ENCODE results near the gene APOE.

The APOE gene

GRCh38 chr19:44943801-44944249 is 38.2 kb downstream of the APOE start:
- peak; percentile 83 for DNase-seq
- in situ Hi-C loops (cut with MboI; ENCODE audit: low pct_unique_long_range_greater_than_20kb, low sequenced_read_pairs): no loop called here

DNA sequence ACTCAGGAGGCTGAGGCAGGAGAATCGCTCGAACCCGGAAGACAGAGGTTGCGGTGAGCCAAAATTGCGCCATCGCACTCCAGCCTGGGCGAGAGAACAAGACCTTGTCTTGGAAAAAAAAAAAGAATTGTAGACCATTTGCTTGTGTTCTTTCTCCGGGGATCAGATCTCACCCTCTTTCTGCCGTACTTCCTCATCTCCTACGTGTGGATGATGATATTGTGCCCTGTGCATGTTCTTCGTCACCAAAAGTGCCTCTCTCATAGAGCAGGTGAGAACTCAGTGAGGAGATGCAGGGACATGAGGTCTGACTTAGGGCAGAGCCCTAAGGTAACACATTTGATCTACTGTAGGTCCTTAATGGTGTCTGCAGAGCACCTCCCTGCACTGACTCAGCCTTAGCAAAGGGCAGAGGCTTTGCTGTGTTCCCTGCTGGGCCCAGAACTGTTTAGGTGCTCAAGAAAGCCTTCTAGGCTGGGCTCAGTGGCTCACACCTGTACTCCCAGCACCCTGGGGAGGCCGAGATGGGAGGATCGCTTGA is 41.5 kb downstream of the APOE start:
- in situ Hi-C loops (cut with MboI; ENCODE audit: low pct_unique_long_range_greater_than_20kb, low sequenced_read_pairs): no loop called here
- DNase-seq: peak; percentile 87

GRCh38 chr19:44948237-44948636 is 42.6 kb downstream of the APOE start:
- in situ Hi-C loops (cut with MboI; ENCODE audit: low pct_unique_long_range_greater_than_20kb, low sequenced_read_pairs): no loop called here
- DNase-seq: no peak

DNA sequence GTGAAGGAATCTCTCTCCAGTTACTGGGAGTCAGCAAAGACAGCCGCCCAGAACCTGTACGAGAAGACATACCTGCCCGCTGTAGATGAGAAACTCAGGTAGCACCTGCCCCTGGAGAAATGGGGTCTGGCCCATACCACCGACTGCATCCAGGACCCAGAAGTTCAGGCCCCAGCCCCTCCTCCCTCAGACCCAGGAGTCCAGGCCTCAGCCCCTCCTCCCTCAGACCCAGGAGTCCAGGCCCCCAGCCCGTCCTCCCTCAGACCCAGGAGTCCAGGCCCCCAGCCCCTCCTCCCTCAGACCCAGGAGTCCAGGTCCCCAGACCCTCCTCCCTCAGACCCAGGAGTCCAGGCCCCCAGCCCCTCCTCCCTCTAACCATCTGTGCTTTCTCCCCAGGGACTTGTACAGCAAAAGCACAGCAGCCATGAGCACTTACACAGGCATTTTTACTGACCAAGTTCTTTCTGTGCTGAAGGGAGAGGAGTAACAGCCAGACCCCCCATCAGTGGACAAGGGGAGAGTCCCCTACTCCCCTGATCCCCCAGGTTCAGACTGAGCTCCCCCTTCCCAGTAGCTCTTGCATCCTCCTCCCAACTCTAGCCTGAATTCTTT is 43.3 kb downstream of the APOE start:
- DNase-seq: no peak
- in situ Hi-C loops (cut with MboI; ENCODE audit: low pct_unique_long_range_greater_than_20kb, low sequenced_read_pairs): no loop called here

DNA sequence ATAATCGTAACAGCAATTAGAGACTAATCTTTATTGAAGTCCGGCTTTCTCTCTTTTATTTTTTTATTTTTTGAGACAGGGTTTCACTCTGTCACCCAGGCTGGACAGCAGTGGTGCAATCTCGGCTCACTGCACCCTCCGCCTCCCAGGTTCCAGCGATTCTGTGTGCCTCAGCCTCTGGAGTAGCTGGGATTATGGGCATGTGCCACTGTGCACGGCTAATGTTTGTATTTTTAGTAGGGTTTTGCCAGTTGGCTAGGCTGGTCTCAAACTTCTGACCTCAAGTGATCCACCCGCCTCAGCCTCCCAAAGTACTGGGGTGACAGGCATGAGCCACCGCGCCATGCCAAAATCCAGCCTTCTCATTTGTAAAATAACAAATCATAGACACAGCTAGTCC is 44.0 kb downstream of the APOE start:
- in situ Hi-C loops (cut with MboI; ENCODE audit: low pct_unique_long_range_greater_than_20kb, low sequenced_read_pairs): no loop called here
- no peak for DNase-seq

DNA sequence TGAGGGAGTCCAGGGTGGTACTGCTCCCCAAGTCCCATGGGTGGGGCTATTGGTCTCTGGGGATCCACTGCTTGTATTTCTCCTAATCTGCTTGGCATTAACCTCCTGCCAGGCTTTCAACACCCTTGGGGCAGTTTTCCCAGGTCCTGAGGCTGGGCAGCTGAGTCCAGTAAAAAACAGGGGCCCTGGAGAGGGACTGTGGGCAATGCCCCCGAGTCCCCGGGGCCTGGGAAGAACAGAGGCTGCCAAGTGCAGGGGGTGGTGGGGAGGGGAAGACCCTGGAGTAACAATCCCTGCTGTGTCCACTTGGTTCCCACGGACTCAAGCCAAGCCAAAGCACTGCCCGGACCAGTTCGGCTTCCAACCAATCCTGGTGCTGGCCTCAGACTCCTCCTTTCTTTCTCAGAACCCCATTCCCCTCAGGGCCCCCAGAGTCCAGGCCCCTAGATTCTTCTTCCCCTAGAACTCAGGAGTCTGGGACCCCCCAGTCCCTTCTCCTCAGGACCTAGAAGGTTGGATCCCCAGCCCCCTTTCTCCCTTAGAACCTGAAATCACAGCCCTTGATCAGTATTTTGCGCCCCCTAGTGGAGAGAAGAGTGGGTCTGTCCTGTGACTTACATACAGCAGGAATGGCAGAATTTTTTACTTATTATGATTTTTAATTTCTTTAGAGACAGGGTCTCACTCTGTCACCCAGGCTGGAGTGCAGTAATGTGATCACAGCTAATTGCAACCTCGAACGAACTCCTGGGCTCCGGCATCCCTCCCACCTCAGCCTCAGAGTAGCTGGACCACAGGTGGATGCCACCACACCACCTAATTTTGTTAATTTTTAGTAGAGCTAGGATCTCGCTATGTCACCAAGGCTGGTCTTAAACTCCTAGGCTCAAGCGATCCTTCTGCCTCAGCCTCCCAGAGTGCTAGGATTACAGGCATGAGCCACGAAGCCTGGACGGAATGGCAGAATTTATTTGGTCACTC is 45.9 kb downstream of the APOE start:
- in situ Hi-C loops (cut with MboI; ENCODE audit: low pct_unique_long_range_greater_than_20kb, low sequenced_read_pairs): no loop called here
- DNase-seq: peak; percentile 65

DNA sequence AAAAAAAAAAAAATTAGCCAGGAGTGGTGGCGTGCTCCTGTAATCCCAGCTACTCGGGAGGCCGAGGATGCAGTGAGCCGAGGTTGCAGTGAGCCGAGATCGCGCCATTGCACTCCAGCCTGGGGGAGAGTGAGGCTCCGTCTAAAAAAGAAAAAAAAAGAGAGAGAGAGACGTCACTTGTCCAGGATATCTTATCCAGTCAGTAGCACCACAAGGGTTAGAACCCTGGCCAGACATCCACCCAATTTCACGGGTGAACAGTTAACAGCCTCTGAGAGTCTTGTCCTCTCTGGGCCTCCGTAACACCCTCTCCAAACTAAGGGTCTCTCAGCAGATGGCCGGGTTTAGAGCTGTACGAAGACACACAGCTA is 48.7 kb downstream of the APOE start:
- DNase-seq: no peak
- in situ Hi-C loops (cut with MboI; ENCODE audit: low pct_unique_long_range_greater_than_20kb, low sequenced_read_pairs): no loop called here

DNA sequence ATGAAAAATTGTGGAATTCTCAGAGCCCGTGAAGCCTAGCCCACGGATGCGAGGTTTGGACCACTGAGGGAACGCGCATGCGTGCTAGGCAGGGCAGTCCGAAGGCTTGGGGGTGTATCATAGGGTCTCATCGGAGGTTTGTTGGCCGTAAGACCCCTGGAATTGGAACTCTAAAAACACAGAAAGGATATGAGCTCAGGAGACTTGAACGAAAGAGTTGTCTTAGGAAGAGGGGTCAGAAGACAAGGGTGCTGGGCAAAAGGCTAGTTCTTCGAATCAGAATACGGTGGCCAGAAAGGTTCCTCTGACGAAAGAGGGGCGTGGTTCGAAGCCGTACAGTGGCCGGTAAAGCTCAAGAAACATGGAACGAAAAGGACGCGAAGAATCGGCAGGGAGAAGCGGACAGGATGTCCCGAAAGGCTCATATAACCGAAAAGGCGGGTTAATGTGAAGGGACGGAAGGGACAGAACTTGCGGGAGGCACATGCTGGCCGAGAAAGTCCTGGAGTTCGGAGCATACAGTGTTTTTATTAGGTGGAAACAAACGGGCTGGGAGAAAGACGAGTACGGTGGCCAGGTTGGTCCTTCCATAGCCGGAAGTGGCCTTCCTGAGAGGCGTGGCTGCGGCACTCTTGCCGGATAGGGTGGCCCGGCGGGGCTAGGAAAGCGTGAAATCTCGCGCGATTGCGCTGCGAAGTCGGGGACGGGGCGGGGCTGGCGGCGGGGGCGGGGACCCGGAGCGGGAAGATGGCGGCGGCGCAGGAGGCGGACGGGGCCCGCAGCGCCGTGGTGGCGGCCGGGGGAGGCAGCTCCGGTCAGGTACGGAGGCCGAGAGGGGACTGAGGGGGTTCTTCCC is 49.3 kb downstream of the APOE start, which contains the start of gene CLPTM1:
TSS of gene CLPTM1 (plus strand) at position 732 of the 856 bp plus-strand sequence. CDS start at position 748, 16 bp downstream.
- in situ Hi-C loops (cut with MboI; ENCODE audit: low pct_unique_long_range_greater_than_20kb, low sequenced_read_pairs): no loop called here

GRCh38 chr19:44955505-44956439 is 50.2 kb downstream of the APOE start:
- in situ Hi-C loops (cut with MboI; ENCODE audit: low pct_unique_long_range_greater_than_20kb, low sequenced_read_pairs): no loop called here
- DNase-seq: peak; percentile 12

More for the DNA sequence above, 49.3 kb downstream of the APOE start, which contains the start of gene CLPTM1:
- DNase-seq: peak; percentile 94

- in situ Hi-C loops (cut with MboI; ENCODE audit: low pct_unique_long_range_greater_than_20kb, low sequenced_read_pairs): no loop called here
- no peak for DNase-seq
Measured at GRCh38 chr19:44957526-44957925, 51.9 kb downstream of the APOE start.

DNA sequence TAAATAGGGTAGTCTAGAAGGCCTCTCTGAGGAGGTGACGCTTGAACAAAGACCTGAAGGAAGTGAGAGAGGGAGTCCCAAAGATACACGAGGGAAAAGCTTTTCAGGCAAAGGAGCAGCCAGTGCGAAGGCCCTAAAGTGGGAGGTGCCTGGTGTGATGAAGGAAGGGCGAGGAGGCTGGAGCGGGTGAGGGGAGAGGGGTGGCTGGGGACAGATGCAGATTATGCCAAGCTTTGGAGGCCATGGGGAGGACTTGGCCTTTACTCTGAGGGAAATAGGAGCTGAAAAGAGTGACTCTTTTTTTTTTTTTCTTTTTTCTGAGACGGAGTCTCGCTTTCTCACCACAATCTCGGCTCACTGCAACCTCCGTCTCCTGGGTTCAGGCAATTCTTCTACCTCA is 52.5 kb downstream of the APOE start:
- no peak for DNase-seq
- in situ Hi-C loops (cut with MboI; ENCODE audit: low pct_unique_long_range_greater_than_20kb, low sequenced_read_pairs): no loop called here

Data from KBM-7 (cell line).